ENCODE data around the gene SLC26A8.

DNA sequence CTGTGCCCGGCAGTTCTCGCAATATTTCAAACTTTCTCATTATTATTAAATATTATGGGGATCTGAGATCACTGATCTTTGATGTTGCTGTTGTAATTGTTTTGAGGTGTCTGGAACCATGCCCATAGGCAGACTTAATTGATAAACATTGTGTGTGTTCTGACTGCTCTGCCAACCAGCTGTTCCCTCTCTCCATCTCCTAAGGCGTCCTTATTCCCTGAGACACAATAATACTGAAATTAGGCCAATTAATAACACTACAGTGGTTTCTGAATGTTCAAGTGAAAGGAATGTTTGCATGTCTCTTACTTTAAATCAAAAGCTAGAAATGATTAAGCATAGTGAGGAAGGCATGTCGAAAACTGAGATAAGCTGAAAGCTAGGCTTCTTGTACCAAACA, 10.8 kb upstream of the SLC26A8 start:
- TF ChIP-seq, protein P1, sequence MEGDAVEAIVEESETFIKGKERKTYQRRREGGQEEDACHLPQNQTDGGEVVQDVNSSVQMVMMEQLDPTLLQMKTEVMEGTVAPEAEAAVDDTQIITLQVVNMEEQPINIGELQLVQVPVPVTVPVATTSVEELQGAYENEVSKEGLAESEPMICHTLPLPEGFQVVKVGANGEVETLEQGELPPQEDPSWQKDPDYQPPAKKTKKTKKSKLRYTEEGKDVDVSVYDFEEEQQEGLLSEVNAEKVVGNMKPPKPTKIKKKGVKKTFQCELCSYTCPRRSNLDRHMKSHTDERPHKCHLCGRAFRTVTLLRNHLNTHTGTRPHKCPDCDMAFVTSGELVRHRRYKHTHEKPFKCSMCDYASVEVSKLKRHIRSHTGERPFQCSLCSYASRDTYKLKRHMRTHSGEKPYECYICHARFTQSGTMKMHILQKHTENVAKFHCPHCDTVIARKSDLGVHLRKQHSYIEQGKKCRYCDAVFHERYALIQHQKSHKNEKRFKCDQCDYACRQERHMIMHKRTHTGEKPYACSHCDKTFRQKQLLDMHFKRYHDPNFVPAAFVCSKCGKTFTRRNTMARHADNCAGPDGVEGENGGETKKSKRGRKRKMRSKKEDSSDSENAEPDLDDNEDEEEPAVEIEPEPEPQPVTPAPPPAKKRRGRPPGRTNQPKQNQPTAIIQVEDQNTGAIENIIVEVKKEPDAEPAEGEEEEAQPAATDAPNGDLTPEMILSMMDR (IDR thresholded peaks at IDR 0.05), result no peak
- TF ChIP-seq EP300 (IDR thresholded peaks at IDR 0.05) (no peak), POLR2AphosphoS5 (IDR thresholded peaks at IDR 0.05) (no peak)

Data from esophagus muscularis mucosa (tissue), 4 donors.